Measurements from ENCODE around the gene DDX47.

- TF ChIP-seq CTCF (IDR thresholded peaks at IDR 0.05) (no peak), POLR2AphosphoS5 (IDR thresholded peaks at IDR 0.05; ENCODE audit: low read depth, low read length) (no peak), SIN3A (IDR thresholded peaks at IDR 0.05; ENCODE audit: borderline replicate concordance, insufficient read depth, low read depth, low read length) (no peak), REST (IDR thresholded peaks at IDR 0.05; ENCODE audit: insufficient read depth in 1 of 2, low read depth in 2 of 2, low read length in 1 of 2) (no peak), TCF7L2 (IDR thresholded peaks at IDR 0.05; ENCODE audit: low read depth, low read length) (no peak)
Measured at GRCh38 chr12:12797794-12798152, 15.4 kb upstream of the DDX47 start.
